Upper lobe of left lung (tissue), 6 donors: ENCODE data around the gene ZNF488. TPM values are rescaled to one million over a fixed set of nuclear protein-coding genes. Genes with fewer than 3 reads are reported as not detected.

ENCODE experiments used
- ATAC-seq, 2 donors: fragments of 200-7000 bp; cut with Tn5 transposase; one replicate each; pipeline ENCODE4 v1.9.1; 2022; ENCODE audit warnings: mild to moderate bottlenecking in 2 of 2, moderate library complexity in 2 of 2; ENCODE audit not compliant: low FRiP score in 2 of 2
- DNase-seq, 2 donors: peaks; one replicate each; pipeline ENCODE4 v3.0.0-alpha.2; 2019 to 2020
- H3K27ac ChIP-seq, 4 donors: fragments of 200-600 bp; sonication (generic); one replicate each; pipeline ENCODE4 v1.5.1; 2016 to 2019
- H3K27me3 ChIP-seq, 4 donors: fragments of 200-600 bp; sonication (generic); one replicate each; pipeline ENCODE4 v1.5.1; 2017 to 2019
- H3K36me3 ChIP-seq, 4 donors: fragments of 200-600 bp; sonication (generic); one replicate each; pipeline ENCODE4 v1.5.1; 2016 to 2019
- H3K4me1 ChIP-seq, 4 donors: fragments of 200-600 bp; sonication (generic); one replicate each; pipeline ENCODE4 v1.5.1; 2018 to 2019
- H3K4me3 ChIP-seq, 4 donors: fragments of 200-600 bp; sonication (generic); one replicate each; pipeline ENCODE4 v1.5.1; 2017 to 2019; ENCODE audit warnings: mild to moderate bottlenecking in 2 of 4, moderate library complexity in 1 of 4
- H3K9me3 ChIP-seq, 4 donors: fragments of 200-600 bp; sonication (generic); one replicate each; pipeline ENCODE4 v1.5.1; 2018 to 2019
- EP300 ChIP-seq, 4 donors: sonication (generic); formaldehyde crosslinking; IDR thresholded peaks; one replicate each; pipeline ENCODE4 v1.5.1; 2017; ENCODE audit warnings: antibody characterized with exemption in 4 of 4, control low read depth in 2 of 4
- POLR2A ChIP-seq, 4 donors: fragments of 450-650 bp; IDR thresholded peaks; one replicate each; pipeline ENCODE4 v1.5.1; 2016 to 2017; ENCODE audit warnings: antibody characterized with exemption in 4 of 4, mild to moderate bottlenecking in 2 of 4
- POLR2AphosphoS5 ChIP-seq, 2 donors: sonication (generic); formaldehyde crosslinking; IDR thresholded peaks; one replicate each; pipeline ENCODE4 v1.5.1; 2017; ENCODE audit warnings: antibody characterized with exemption in 2 of 2
- WGBS, 2 donors: methylation state at CpG; one replicate each; pipeline ENCODE4 v1.1.5; 2017 to 2018; 5-methylcytosine and 5-hydroxymethylcytosine counted together
- total RNA-seq, 6 donors: library from RNA; depleted of rRNA in 4 of 6; stranded (reverse); fragments of >200 nt in 4 of 6; gene quantifications; one replicate each; pipeline versions ENCODE4 v1.1.0 to v1.2.1, GENCODE V29; 2016 to 2021
- TF ChIP-seq, protein P1 (sequence below), 6 experiments: fragments of 450-650 bp in 4 of 6; fragments of 200-600 bp in 2 of 6; sonication (generic) in 2 of 6; IDR thresholded peaks; one replicate each; pipeline ENCODE4 v1.5.1; 2016 to 2019; ENCODE audit warnings: antibody characterized with exemption in 6 of 6
- donor health status: DM: no; HTN: no; CAD: no; lungs with moderate emphysema.
- donor health status: DM: no; HTN: yes; CAD: no; lungs with severe emphysema.

Gene ZNF488
- total RNA-seq, 6 donors from 2014 or later = 0.15 to 0.66 (median 0.28) TPM; not detected in 2

- no peak for DNase-seq
- WGBS, 2 donors = 70 to 74% methylated on average over 15 of the region's 15 CpGs
- no peaks in the 10 kb centered on the region for H3K36me3 ChIP-seq
Observed at GRCh38 chr10:47336387-47337134, 47.5 kb downstream of the ZNF488 start.

GRCh38 chr10:47335906-47336305 lies 48.2 kb downstream of the ZNF488 start:
- no peaks in the 10 kb centered on the region for H3K9me3 ChIP-seq
- H3K27ac ChIP-seq = no peak overlapping the region
- H3K36me3 ChIP-seq = no peaks in the 10 kb centered on the region
- H3K27me3 ChIP-seq = no peaks in the 10 kb centered on the region
- ATAC-seq (no peak), DNase-seq (no peak)
- no peaks in the 10 kb centered on the region for H3K4me1 ChIP-seq
- 82 to 97% methylated on average over 2 to 5 of the region's 5 CpGs for WGBS, 2 donors
- H3K4me3 ChIP-seq = no peak overlapping the region
- TF ChIP-seq POLR2A (IDR thresholded peaks at IDR 0.05) (no peak), EP300 (IDR thresholded peaks at IDR 0.05) (no peak), POLR2AphosphoS5 (IDR thresholded peaks at IDR 0.05) (no peak)
- TF ChIP-seq, protein P1, sequence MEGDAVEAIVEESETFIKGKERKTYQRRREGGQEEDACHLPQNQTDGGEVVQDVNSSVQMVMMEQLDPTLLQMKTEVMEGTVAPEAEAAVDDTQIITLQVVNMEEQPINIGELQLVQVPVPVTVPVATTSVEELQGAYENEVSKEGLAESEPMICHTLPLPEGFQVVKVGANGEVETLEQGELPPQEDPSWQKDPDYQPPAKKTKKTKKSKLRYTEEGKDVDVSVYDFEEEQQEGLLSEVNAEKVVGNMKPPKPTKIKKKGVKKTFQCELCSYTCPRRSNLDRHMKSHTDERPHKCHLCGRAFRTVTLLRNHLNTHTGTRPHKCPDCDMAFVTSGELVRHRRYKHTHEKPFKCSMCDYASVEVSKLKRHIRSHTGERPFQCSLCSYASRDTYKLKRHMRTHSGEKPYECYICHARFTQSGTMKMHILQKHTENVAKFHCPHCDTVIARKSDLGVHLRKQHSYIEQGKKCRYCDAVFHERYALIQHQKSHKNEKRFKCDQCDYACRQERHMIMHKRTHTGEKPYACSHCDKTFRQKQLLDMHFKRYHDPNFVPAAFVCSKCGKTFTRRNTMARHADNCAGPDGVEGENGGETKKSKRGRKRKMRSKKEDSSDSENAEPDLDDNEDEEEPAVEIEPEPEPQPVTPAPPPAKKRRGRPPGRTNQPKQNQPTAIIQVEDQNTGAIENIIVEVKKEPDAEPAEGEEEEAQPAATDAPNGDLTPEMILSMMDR (IDR thresholded peaks at IDR 0.05) = no peak

More at GRCh38 chr10:47336387-47337134, 47.5 kb downstream of the ZNF488 start:
- Histone ChIP-seq H3K4me1 (no peaks in the 10 kb centered on the region), H3K27ac (no peak overlapping the region), H3K4me3 (no peak overlapping the region), H3K27me3 (no peaks in the 10 kb centered on the region), H3K9me3 (no peaks in the 10 kb centered on the region)
- no peak for TF ChIP-seq POLR2AphosphoS5 (IDR thresholded peaks at IDR 0.05)
- no peak for TF ChIP-seq POLR2A (IDR thresholded peaks at IDR 0.05)
- no peak for TF ChIP-seq EP300 (IDR thresholded peaks at IDR 0.05)
- TF ChIP-seq, protein P1 (IDR thresholded peaks at IDR 0.05) = no peak
- ATAC-seq = no peak

- TF ChIP-seq POLR2AphosphoS5 (IDR thresholded peaks at IDR 0.05) (no peak), EP300 (IDR thresholded peaks at IDR 0.05) (no peak)
- TF ChIP-seq, protein P1 (IDR thresholded peaks at IDR 0.05) = no peak
- H3K36me3 ChIP-seq = no peaks in the 10 kb centered on the region
- no peaks in the 10 kb centered on the region for H3K4me1 ChIP-seq
- H3K27ac ChIP-seq = no peak overlapping the region
- DNase-seq (no peak), ATAC-seq (no peak)
- WGBS, 2 donors = 86 to 89% methylated on average over 8 of the region's 8 CpGs
- no peak overlapping the region for H3K4me3 ChIP-seq
- no peaks in the 10 kb centered on the region for H3K27me3 ChIP-seq
- no peaks in the 10 kb centered on the region for H3K9me3 ChIP-seq
Observed at GRCh38 chr10:47334466-47335295, 49.4 kb downstream of the ZNF488 start.

- ATAC-seq (no peak), DNase-seq (no peak)
- Histone ChIP-seq H3K36me3 (no peaks in the 10 kb centered on the region), H3K9me3 (no peaks in the 10 kb centered on the region), H3K4me3 (no peak overlapping the region), H3K27ac (no peak overlapping the region), H3K27me3 (no peaks in the 10 kb centered on the region), H3K4me1 (no peaks in the 10 kb centered on the region)
- TF ChIP-seq POLR2AphosphoS5 (IDR thresholded peaks at IDR 0.05) (no peak), POLR2A (IDR thresholded peaks at IDR 0.05) (no peak), EP300 (IDR thresholded peaks at IDR 0.05) (no peak)
- TF ChIP-seq, protein P1 (IDR thresholded peaks at IDR 0.05) = no peak
- WGBS, 2 donors = 88 to 89% methylated on average over 6 of the region's 6 CpGs
Observed at GRCh38 chr10:47333532-47333931, 50.6 kb downstream of the ZNF488 start.
